Measurements from ENCODE around the gene EPS8L3. TPM values are rescaled to one million over a fixed set of nuclear protein-coding genes. Genes with fewer than 3 reads are reported as not detected.

Gene EPS8L3
- total and polyA plus RNA-seq, 2 of the 4 experiments (the other 2 are of a cell fraction) = not detected

- no peak overlapping the region for H3K23ac ChIP-seq (ENCODE audit: low read depth, low read length)
- H3K9me1 ChIP-seq (ENCODE audit: insufficient read depth, low read length) = peaks cover 24% of the 10 kb centered on the region
- peak overlapping the region; percentile 0; the same call in 1 of the 2 replicates for H3K18ac ChIP-seq (ENCODE audit: low read depth, low read length)
- peaks cover 41% of the 10 kb centered on the region for H3K4me1 ChIP-seq (ENCODE audit: control insufficient read depth, insufficient read depth, low read length)
- in situ Hi-C loops (cut with MboI; ENCODE audit: low sequenced_read_pairs) = loop anchor here (25.0 kb wide), 1 partner anchor 121 kb away; the partner anchor contains the start of gene CSF1
- intact Hi-C loops (cut with micrococcal nuclease) = no loop called here
- no peak overlapping the region for H2BK5ac ChIP-seq (ENCODE audit: low read depth, low read length, poor library complexity, severe bottlenecking)
- peak overlapping the region; percentile 67 for H2AK5ac ChIP-seq (ENCODE audit: low read depth, low read length)
- H4K91ac ChIP-seq (ENCODE audit: insufficient read depth, low read depth, low read length) = peak overlapping the region; percentile 91
- peak overlapping the region in 1 of 2 experiments; percentile 51; a peak in 2 of 4 replicates for H4K8ac ChIP-seq (ENCODE audit: low read depth in 2 of 2, low read length in 2 of 2)
- H3K27me3 ChIP-seq (ENCODE audit: control insufficient read depth, insufficient read depth, low read length) = no peaks in the 10 kb centered on the region
- H3K4me2 ChIP-seq (ENCODE audit: low read depth, low read length) = no peak overlapping the region
- H3K27ac ChIP-seq (ENCODE audit: insufficient read depth, low read length) = no peak overlapping the region
- H4K5ac ChIP-seq (ENCODE audit: low read depth, low read length) = no peak overlapping the region; the same call in 1 of the 2 replicates
- no peak overlapping the region for H3K56ac ChIP-seq (ENCODE audit: extremely low read depth, insufficient read depth, low read length)
- peak overlapping the region; percentile 92; the same call in 2 of the 3 replicates for H2BK15ac ChIP-seq (ENCODE audit: low read depth, low read length)
- peak overlapping the region; percentile 51 for H3K4ac ChIP-seq (ENCODE audit: low read depth, low read length)
- H3K14ac ChIP-seq (replicated peaks; ENCODE audit: low read depth, low read length) = no peak overlapping the region
- DNase-seq (peak; percentile 41), ATAC-seq (ENCODE audit: low read depth) (no peak)
- ChIA-PET POLR2A (ENCODE audit: unreplicated experiment) (no interaction called here), CTCF (interaction anchor here (0.6 to 1.8 kb wide), 6 partner anchors 9 to 191 kb away, joined by 3 to 8 read pairs (median 3); no protein-coding TSS in a partner anchor)
- no peak overlapping the region for H2AK9ac ChIP-seq (replicated peaks; ENCODE audit: low read depth, low read length, poor library complexity)
- H3K79me1 ChIP-seq (ENCODE audit: low read depth in 1 of 2, low read length in 2 of 2) = no peaks in the 10 kb centered on the region
- 70% methylated on average over 4 of the region's 12 CpGs; no CpG with 5 or more reads in 1 of the 2 experiments for WGBS, 2 experiments (ENCODE audit: extremely low coverage in 2 of 2, insufficient read length in 1 of 2)
- peak; percentile 16; the same call in 1 of the 2 replicates for TF ChIP-seq RAD21 (IDR thresholded peaks at IDR 0.05; ENCODE audit: low read length)
- TF ChIP-seq SMC3 (IDR thresholded peaks at IDR 0.05; ENCODE audit: low read depth, low read length) = no peak
- TF ChIP-seq CTCF (conservative IDR thresholded peaks at IDR 0.05; ENCODE audit: low read depth, low read length) = peak; percentile 35; the same call in 1 of the 2 replicates
- dilution Hi-C loops (cut with HindIII; ENCODE audit: low sequenced_read_pairs, unreplicated experiment) = no loop called here
- peak overlapping the region; percentile 27 for H2BK20ac ChIP-seq (ENCODE audit: low read depth, low read length)
- no peak overlapping the region for H3K9ac ChIP-seq (ENCODE audit: low read depth, low read length)
- no peaks in the 10 kb centered on the region for H4K20me1 ChIP-seq (ENCODE audit: insufficient read depth, low read length)
- no peak overlapping the region for H2AFZ ChIP-seq (replicated peaks; ENCODE audit: low read length, poor library complexity)
- H3K9me3 ChIP-seq (ENCODE audit: control insufficient read depth, insufficient read depth, low read length) = no peaks in the 10 kb centered on the region
- no peak overlapping the region for H3K4me3 ChIP-seq (ENCODE audit: insufficient read depth, low read depth, low read length)
- peak overlapping the region; percentile 98 for H2BK120ac ChIP-seq (ENCODE audit: low read depth, low read length)
- H3K36me3 ChIP-seq (ENCODE audit: control insufficient read depth, insufficient read depth, low read length) = no peaks in the 10 kb centered on the region
- no TSS peak for BruUV-seq (replicated peaks)
Observed at GRCh38 chr1:109790735-109791494, 27.2 kb upstream of the EPS8L3 start.

Data from IMR-90 (cell line).